ENCODE measurements around the gene RBM47.

GRCh38 chr4:40627540-40627939, 2.1 kb downstream of the RBM47 start:
- no peak for TF ChIP-seq CTCF (IDR thresholded peaks at IDR 0.05)
- no peak for TF ChIP-seq POLR2A (IDR thresholded peaks at IDR 0.05)

Data from thyroid gland (tissue), 4 donors.